GM23248 (cell line): ENCODE data around the gene OR11G2. TPM values are rescaled to one million over a fixed set of nuclear protein-coding genes. Genes with fewer than 3 reads are reported as not detected.

Experiments used
- DNase-seq: peaks from one replicate; pipeline ENCODE4 v3.0.0-alpha.2; 2015
- H2AFZ ChIP-seq: fragments of 200-600 bp; sonication (generic); 2 replicates; pipeline ENCODE4 v1.6.1; 2016; ENCODE audit warnings: antibody characterized with exemption
- H3F3A ChIP-seq: fragments of 200-600 bp; sonication (generic); 2 replicates; pipeline ENCODE4 v1.6.1; 2016; ENCODE audit warnings: mild to moderate bottlenecking, antibody characterized with exemption, mixed run types; ENCODE audit not compliant: insufficient read depth
- H3K27ac ChIP-seq: fragments of 200-600 bp; sonication (generic); 2 replicates; pipeline ENCODE4 v1.5.1; 2016; ENCODE audit warnings: mild to moderate bottlenecking
- H3K27me3 ChIP-seq: fragments of 200-600 bp; sonication (generic); replicated peaks from 2 replicates; pipeline ENCODE4 v1.6.1; 2016; ENCODE audit warnings: mild to moderate bottlenecking; ENCODE audit not compliant: insufficient read depth
- H3K36me3 ChIP-seq: fragments of 200-600 bp; sonication (generic); 2 replicates; pipeline ENCODE4 v1.6.1; 2016; ENCODE audit warnings: low read depth, mild to moderate bottlenecking
- H3K4me1 ChIP-seq: fragments of 200-600 bp; sonication (generic); 2 replicates; pipeline ENCODE4 v1.6.1; 2016; ENCODE audit warnings: mild to moderate bottlenecking; ENCODE audit not compliant: insufficient read depth
- H3K4me2 ChIP-seq: fragments of 200-600 bp; sonication (generic); one replicate; pipeline ENCODE4 v1.6.1; 2016; ENCODE audit warnings: mild to moderate bottlenecking; ENCODE audit not compliant: unreplicated experiment
- H3K4me3 ChIP-seq: fragments of 200-600 bp; sonication (generic); 2 replicates; pipeline ENCODE4 v1.5.1; 2016; ENCODE audit warnings: mild to moderate bottlenecking
- H3K79me2 ChIP-seq: fragments of 200-600 bp; sonication (generic); 2 replicates; pipeline ENCODE4 v1.6.1; 2016; ENCODE audit warnings: mild to moderate bottlenecking; ENCODE audit not compliant: insufficient read depth
- H3K9ac ChIP-seq: fragments of 200-600 bp; sonication (generic); 2 replicates; pipeline ENCODE4 v1.6.1; 2016; ENCODE audit warnings: mild to moderate bottlenecking
- H3K9me2 ChIP-seq: fragments of 200-600 bp; sonication (generic); 2 replicates; pipeline ENCODE4 v1.6.1; 2016; ENCODE audit warnings: mixed run types, mild to moderate bottlenecking, moderate library complexity; ENCODE audit not compliant: insufficient read depth
- H3K9me3 ChIP-seq: fragments of 200-600 bp; sonication (generic); one replicate; pipeline ENCODE4 v1.6.1; 2017; ENCODE audit warnings: low read depth
- H4K20me1 ChIP-seq: fragments of 200-600 bp; sonication (generic); 2 replicates; pipeline ENCODE4 v1.6.0; 2016; ENCODE audit not compliant: insufficient read depth
- EZH2 ChIP-seq: fragments of 200-600 bp; sonication (generic); IDR thresholded peaks from 2 replicates; pipeline ENCODE4 v1.6.1; 2018; ENCODE audit warnings: antibody characterized with exemption, mild to moderate bottlenecking; ENCODE audit not compliant: insufficient read depth, poor library complexity, severe bottlenecking
- EZH2phosphoT487 ChIP-seq: fragments of 200-600 bp; sonication (generic); IDR thresholded peaks from 2 replicates; pipeline ENCODE4 v1.6.1; 2018; ENCODE audit warnings: antibody characterized with exemption, moderate library complexity, mild to moderate bottlenecking, low read depth; ENCODE audit not compliant: insufficient read depth
- WGBS, 2 experiments: methylation state at CpG; one replicate each; pipeline ENCODE4 v1.1.6; 2015 to 2017; ENCODE audit warnings: low lambda C conversion rate in 2 of 2, low coverage in 1 of 2; ENCODE audit errors: missing lambda C conversion rate in 2 of 2; 5-methylcytosine and 5-hydroxymethylcytosine counted together
- in situ Hi-C: fragments of 300-500 bp; cut with MboI; formaldehyde crosslinking; loops from 2 replicates; pipeline ENCODE4 v1.15.0; 2020
- polyA plus RNA-seq: library from polyadenylated mRNA; unstranded; fragments of >200 nt; fragmentation: Nextera tagmentation; extraction: Ambion mirVana; gene quantifications from 2 replicates; pipeline ENCODE4 v1.2.1, GENCODE V29; 2016
- total RNA-seq: library from RNA; depleted of rRNA; stranded (reverse); fragments of >200 nt; shearing (Covaris generic); gene quantifications from 2 replicates; pipeline ENCODE4 v1.2.3, GENCODE V29; 2014

The OR11G2 gene
- total and polyA plus RNA-seq, 2 experiments from 2014 or later = not detected

- Histone ChIP-seq H3K36me3 (no peaks in the 10 kb centered on the region), H2AFZ (no peak overlapping the region), H3K27ac (no peak overlapping the region), H3K9me3 (no peaks in the 10 kb centered on the region), H3K27me3 (no peaks in the 10 kb centered on the region), H3K9ac (no peak overlapping the region), H3K4me2 (no peak overlapping the region), H4K20me1 (no peaks in the 10 kb centered on the region), H3K79me2 (no peaks in the 10 kb centered on the region), H3K4me1 (no peaks in the 10 kb centered on the region), H3K4me3 (no peak overlapping the region), H3F3A (no peaks in the 10 kb centered on the region), H3K9me2 (no peaks in the 10 kb centered on the region)
- in situ Hi-C loops = no loop called here
- no peak for DNase-seq
- 13 to 21% methylated on average over 6 of the region's 6 CpGs for WGBS, 2 experiments
- TF ChIP-seq EZH2 (no peak), EZH2phosphoT487 (no peak)
Observed at GRCh38 chr14:20176330-20176729, 14.4 kb upstream of the OR11G2 start.

GRCh38 chr14:20177433-20177974 is 13.2 kb upstream of the OR11G2 start:
- TF ChIP-seq EZH2 (no peak), EZH2phosphoT487 (no peak)
- Histone ChIP-seq H3K27ac (no peak overlapping the region), H3K9me2 (no peaks in the 10 kb centered on the region), H3K9ac (no peak overlapping the region), H3K36me3 (no peaks in the 10 kb centered on the region), H3K79me2 (no peaks in the 10 kb centered on the region), H3K4me2 (no peak overlapping the region), H3K27me3 (no peaks in the 10 kb centered on the region), H3K9me3 (no peaks in the 10 kb centered on the region), H2AFZ (no peak overlapping the region), H3K4me3 (no peak overlapping the region), H4K20me1 (no peaks in the 10 kb centered on the region), H3K4me1 (no peaks in the 10 kb centered on the region), H3F3A (no peaks in the 10 kb centered on the region)
- 46 to 47% methylated on average over 7 of the region's 7 CpGs for WGBS, 2 experiments
- in situ Hi-C loops = no loop called here
- DNase-seq = no peak

DNA sequence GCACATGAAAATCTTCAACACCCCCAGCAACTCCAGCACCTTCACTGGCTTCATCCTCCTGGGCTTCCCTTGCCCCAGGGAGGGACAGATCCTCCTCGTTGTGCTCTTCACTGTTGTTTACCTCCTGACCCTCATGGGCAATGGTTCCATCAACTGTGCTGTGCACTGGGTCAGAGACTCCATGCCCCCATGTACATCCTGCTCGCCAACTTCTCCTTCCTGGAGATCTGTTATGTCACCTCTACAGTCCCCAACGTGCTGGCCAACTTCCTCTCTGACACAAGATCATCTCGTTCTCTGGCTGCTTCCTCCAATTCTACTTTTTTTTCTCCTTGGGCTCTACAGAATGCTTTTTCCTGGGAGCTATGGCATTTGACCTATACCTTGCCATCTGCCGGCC is 11.5 kb upstream of the OR11G2 start:
- Histone ChIP-seq H3K9me3 (no peaks in the 10 kb centered on the region), H4K20me1 (no peaks in the 10 kb centered on the region), H3K4me1 (no peaks in the 10 kb centered on the region), H3K27me3 (no peaks in the 10 kb centered on the region), H3K4me3 (no peak overlapping the region), H3K36me3 (no peaks in the 10 kb centered on the region), H3K4me2 (no peak overlapping the region), H2AFZ (no peak overlapping the region), H3K9ac (no peak overlapping the region), H3F3A (no peaks in the 10 kb centered on the region), H3K79me2 (no peaks in the 10 kb centered on the region), H3K9me2 (no peaks in the 10 kb centered on the region), H3K27ac (no peak overlapping the region)
- TF ChIP-seq EZH2phosphoT487 = no peak
- no peak for TF ChIP-seq EZH2
- DNase-seq = no peak
- 19 to 24% methylated on average over 5 of the region's 5 CpGs for WGBS, 2 experiments
- in situ Hi-C loops = no loop called here

DNA sequence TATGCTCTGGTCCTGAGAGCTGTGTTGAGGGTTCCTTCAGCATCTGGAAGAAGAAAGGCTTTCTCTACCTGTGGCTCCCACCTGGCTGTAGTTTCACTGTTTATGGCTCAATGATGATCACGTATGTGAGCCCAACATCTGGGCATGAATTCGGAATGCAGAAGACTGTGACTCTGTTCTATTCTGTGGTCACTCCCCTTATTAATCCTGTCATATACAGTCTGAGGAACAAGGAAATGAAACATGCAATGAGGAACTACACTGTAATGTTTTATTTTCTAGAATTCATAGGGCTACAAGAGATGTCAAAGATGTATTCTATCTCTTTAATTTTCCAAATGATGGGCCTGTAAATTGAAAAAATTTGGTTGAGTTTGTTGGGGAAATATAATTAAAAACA is 10.8 kb upstream of the OR11G2 start:
- H3K9me2 ChIP-seq = no peaks in the 10 kb centered on the region
- DNase-seq = no peak
- no peak overlapping the region for H3K27ac ChIP-seq
- WGBS, 2 experiments = 16 to 18% methylated on average over 2 of the region's 2 CpGs
- no peaks in the 10 kb centered on the region for H3K4me1 ChIP-seq
- in situ Hi-C loops = no loop called here
- H4K20me1 ChIP-seq = no peaks in the 10 kb centered on the region
- no peak overlapping the region for H2AFZ ChIP-seq
- H3K9ac ChIP-seq = no peak overlapping the region
- H3K79me2 ChIP-seq = no peaks in the 10 kb centered on the region
- no peaks in the 10 kb centered on the region for H3K9me3 ChIP-seq
- no peak overlapping the region for H3K4me3 ChIP-seq
- no peak for TF ChIP-seq EZH2
- TF ChIP-seq EZH2phosphoT487 = no peak
- no peaks in the 10 kb centered on the region for H3K27me3 ChIP-seq
- no peaks in the 10 kb centered on the region for H3F3A ChIP-seq
- H3K36me3 ChIP-seq = no peaks in the 10 kb centered on the region
- H3K4me2 ChIP-seq = no peak overlapping the region

- in situ Hi-C loops = no loop called here
- no peaks in the 10 kb centered on the region for H3K9me3 ChIP-seq
Observed at GRCh38 chr14:20180486-20180885, 10.2 kb upstream of the OR11G2 start.

More at GRCh38 chr14:20180486-20180885, 10.2 kb upstream of the OR11G2 start:
- Histone ChIP-seq H3K9me2 (no peaks in the 10 kb centered on the region), H3K79me2 (no peaks in the 10 kb centered on the region), H3K4me1 (no peaks in the 10 kb centered on the region), H2AFZ (no peak overlapping the region), H3F3A (no peaks in the 10 kb centered on the region), H3K9ac (no peak overlapping the region), H3K27me3 (no peaks in the 10 kb centered on the region), H3K4me2 (no peak overlapping the region), H3K27ac (no peak overlapping the region), H3K36me3 (no peaks in the 10 kb centered on the region), H4K20me1 (no peaks in the 10 kb centered on the region), H3K4me3 (no peak overlapping the region)
- no peak for DNase-seq
- WGBS, 2 experiments = 7 to 15% methylated on average over 2 of the region's 2 CpGs
- TF ChIP-seq EZH2phosphoT487 = no peak
- TF ChIP-seq EZH2 = no peak
